ENCODE data around the gene PHF2. TPM values are rescaled to one million over a fixed set of nuclear protein-coding genes. Genes with fewer than 3 reads are reported as not detected.
A peak's percentile ranks its signal among the peaks of the same experiment; 100 is the strongest.

Gene PHF2
- total RNA-seq, 1 experiment from 2014 or later, result 10.3 TPM

DNA sequence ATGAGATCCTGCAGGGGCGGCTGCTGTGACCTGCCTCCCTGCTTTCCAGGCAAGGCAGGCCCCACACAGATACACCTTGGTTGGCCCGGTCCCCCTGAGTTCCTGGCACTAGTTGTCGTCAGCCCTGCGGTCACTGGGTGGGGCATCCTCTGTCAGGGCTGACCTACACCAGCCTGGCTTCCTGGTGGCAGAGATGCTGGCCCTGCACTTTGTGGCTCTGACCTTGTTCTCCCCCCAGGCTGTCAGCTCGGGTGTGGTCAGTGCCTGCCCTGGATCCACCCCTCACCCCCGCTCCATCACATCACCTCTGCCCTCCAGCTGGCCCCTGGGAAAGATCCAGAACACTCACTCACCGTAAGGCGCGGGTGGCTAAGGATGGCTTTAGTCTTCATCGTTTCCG lies 74.1 kb downstream of the PHF2 start:
- H3K9me3 ChIP-seq, result no peaks in the 10 kb centered on the region
- H3K4me1 ChIP-seq, result no peaks in the 10 kb centered on the region
- Mint-ChIP-seq H3K4me3 (ENCODE audit: unreplicated experiment) (no peak overlapping the region), H3K27me3 (ENCODE audit: insufficient read depth, unreplicated experiment) (no peaks in the 10 kb centered on the region), H3K36me3 (ENCODE audit: insufficient read depth, unreplicated experiment) (no peaks in the 10 kb centered on the region), H3K4me1 (ENCODE audit: low read depth, unreplicated experiment) (no peaks in the 10 kb centered on the region), H3K9me3 (ENCODE audit: unreplicated experiment) (no peaks in the 10 kb centered on the region), H3K27ac (ENCODE audit: unreplicated experiment) (no peak overlapping the region)
- BruUV-seq (replicated peaks), result no TSS peak
- TF ChIP-seq, protein P1, sequence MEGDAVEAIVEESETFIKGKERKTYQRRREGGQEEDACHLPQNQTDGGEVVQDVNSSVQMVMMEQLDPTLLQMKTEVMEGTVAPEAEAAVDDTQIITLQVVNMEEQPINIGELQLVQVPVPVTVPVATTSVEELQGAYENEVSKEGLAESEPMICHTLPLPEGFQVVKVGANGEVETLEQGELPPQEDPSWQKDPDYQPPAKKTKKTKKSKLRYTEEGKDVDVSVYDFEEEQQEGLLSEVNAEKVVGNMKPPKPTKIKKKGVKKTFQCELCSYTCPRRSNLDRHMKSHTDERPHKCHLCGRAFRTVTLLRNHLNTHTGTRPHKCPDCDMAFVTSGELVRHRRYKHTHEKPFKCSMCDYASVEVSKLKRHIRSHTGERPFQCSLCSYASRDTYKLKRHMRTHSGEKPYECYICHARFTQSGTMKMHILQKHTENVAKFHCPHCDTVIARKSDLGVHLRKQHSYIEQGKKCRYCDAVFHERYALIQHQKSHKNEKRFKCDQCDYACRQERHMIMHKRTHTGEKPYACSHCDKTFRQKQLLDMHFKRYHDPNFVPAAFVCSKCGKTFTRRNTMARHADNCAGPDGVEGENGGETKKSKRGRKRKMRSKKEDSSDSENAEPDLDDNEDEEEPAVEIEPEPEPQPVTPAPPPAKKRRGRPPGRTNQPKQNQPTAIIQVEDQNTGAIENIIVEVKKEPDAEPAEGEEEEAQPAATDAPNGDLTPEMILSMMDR (IDR thresholded peaks at IDR 0.05; ENCODE audit: insufficient read depth in 1 of 2, low read depth in 1 of 2, low read length in 1 of 2, severe bottlenecking in 1 of 2, unreplicated experiment in 1 of 2), result no peak
- no peaks in the 10 kb centered on the region; the same call in 1 of the 2 replicates for H3K36me3 ChIP-seq (ENCODE audit: control insufficient read depth, insufficient read depth, low read length)
- intact Hi-C loops (cut with micrococcal nuclease; ENCODE audit: unreplicated experiment), result no loop called here
- CTCF ChIA-PET, result no interaction called here
- POLR2A ChIA-PET, result no interaction called here
- DNase-seq, result peak in 1 of 2 experiments; percentile 17
- no peak overlapping the region for H3K4me3 ChIP-seq (ENCODE audit: low read depth, low read length)
- no peaks in the 10 kb centered on the region for H3K27me3 ChIP-seq (replicated peaks; ENCODE audit: control insufficient read depth, insufficient read depth, low read length)

DNA sequence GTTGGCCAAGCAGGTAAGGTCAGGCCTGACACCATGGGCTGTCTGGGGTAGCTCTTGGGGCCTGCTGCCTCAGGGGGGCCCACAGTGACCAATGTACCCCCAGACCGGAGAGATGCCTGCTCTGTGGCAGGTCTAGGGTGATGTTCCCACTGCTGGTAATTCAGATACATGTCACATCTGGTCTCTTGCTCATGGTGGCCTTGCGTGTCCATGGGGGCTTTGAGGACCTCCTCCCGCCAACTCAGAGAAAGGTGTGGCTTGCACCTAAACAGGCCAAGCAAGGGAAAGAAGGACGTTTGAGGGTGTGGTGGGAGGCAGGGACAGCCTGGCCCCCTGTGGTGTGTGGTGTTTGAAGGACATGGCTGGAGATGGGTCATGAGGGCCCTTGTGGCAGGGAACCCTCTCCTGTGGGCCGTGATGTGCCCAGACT lies 75.2 kb downstream of the PHF2 start:
- no peaks in the 10 kb centered on the region for H3K9me3 ChIP-seq
- no peak overlapping the region for H3K4me3 ChIP-seq (ENCODE audit: low read depth, low read length)
- ChIA-PET POLR2A (no interaction called here), CTCF (no interaction called here)
- Mint-ChIP-seq H3K27me3 (ENCODE audit: insufficient read depth, unreplicated experiment) (no peaks in the 10 kb centered on the region), H3K9me3 (ENCODE audit: unreplicated experiment) (no peaks in the 10 kb centered on the region), H3K36me3 (ENCODE audit: insufficient read depth, unreplicated experiment) (no peaks in the 10 kb centered on the region), H3K4me1 (ENCODE audit: low read depth, unreplicated experiment) (no peaks in the 10 kb centered on the region), H3K27ac (ENCODE audit: unreplicated experiment) (no peak overlapping the region), H3K4me3 (ENCODE audit: unreplicated experiment) (no peak overlapping the region)
- TF ChIP-seq, protein P1 (IDR thresholded peaks at IDR 0.05; ENCODE audit: insufficient read depth in 1 of 2, low read depth in 1 of 2, low read length in 1 of 2, severe bottlenecking in 1 of 2, unreplicated experiment in 1 of 2), result no peak
- peak in 1 of 2 experiments; percentile 7 for DNase-seq
- no TSS peak for BruUV-seq (replicated peaks)
- H3K27me3 ChIP-seq (replicated peaks; ENCODE audit: control insufficient read depth, insufficient read depth, low read length), result no peaks in the 10 kb centered on the region
- H3K36me3 ChIP-seq (ENCODE audit: control insufficient read depth, insufficient read depth, low read length), result no peaks in the 10 kb centered on the region; the same call in 1 of the 2 replicates
- no peaks in the 10 kb centered on the region for H3K4me1 ChIP-seq
- intact Hi-C loops (cut with micrococcal nuclease; ENCODE audit: unreplicated experiment), result no loop called here

DNA sequence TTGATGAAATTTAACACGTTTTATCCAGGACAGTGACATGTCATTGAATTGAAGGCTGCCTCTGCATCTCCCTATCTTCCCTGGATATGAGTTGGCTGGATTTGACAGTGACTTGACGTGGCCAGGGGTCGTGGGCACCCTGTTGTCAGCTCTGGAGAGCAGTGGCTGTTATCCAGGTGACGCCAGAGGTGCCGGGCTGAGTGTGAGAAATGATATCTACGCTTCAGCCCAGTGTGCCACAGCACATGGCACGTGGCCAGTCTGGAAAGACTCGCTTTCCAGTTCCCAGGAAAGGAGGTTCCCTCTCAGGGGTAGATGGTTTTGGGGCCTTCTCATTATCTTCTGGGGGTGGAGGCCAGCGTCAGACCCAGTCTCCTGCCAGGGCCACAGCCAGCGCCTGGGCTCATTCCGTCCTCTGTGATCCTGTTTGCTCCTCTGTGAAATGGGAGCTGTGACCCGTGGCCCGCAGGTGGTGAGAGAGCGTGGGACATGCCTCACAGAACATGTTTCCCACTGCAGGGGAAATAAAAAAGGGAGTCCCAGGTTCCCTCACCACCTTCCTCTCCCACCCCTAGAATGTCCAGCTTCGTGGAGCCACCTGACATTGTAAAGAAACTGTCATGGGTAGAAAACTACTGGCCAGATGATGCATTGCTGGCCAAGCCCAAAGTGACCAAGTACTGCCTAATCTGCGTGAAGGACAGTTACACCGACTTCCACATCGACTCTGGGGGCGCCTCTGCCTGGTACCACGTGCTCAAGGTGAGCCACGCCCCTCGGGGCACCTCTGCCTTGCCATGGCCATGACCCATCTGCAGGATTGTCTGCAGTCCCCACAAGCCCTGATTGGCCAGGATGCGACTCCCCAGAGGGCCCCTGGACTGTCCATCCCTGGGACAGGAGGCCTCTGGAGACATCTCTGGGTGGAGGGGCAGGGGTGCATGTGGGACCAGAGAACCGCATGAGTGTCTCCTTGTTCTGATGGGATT lies 76.5 kb downstream of the PHF2 start:
- ChIA-PET POLR2A (no interaction called here), CTCF (no interaction called here)
- Mint-ChIP-seq H3K4me1 (ENCODE audit: low read depth, unreplicated experiment) (no peaks in the 10 kb centered on the region), H3K27ac (ENCODE audit: unreplicated experiment) (no peak overlapping the region), H3K36me3 (ENCODE audit: insufficient read depth, unreplicated experiment) (no peaks in the 10 kb centered on the region), H3K27me3 (ENCODE audit: insufficient read depth, unreplicated experiment) (no peaks in the 10 kb centered on the region), H3K9me3 (ENCODE audit: unreplicated experiment) (no peaks in the 10 kb centered on the region), H3K4me3 (ENCODE audit: unreplicated experiment) (no peak overlapping the region)
- intact Hi-C loops (cut with micrococcal nuclease; ENCODE audit: unreplicated experiment), result no loop called here
- TF ChIP-seq, protein P1 (IDR thresholded peaks at IDR 0.05; ENCODE audit: insufficient read depth in 1 of 2, low read depth in 1 of 2, low read length in 1 of 2, severe bottlenecking in 1 of 2, unreplicated experiment in 1 of 2), result no peak
- Histone ChIP-seq H3K27me3 (replicated peaks; ENCODE audit: control insufficient read depth, insufficient read depth, low read length) (no peaks in the 10 kb centered on the region), H3K9me3 (no peaks in the 10 kb centered on the region), H3K36me3 (ENCODE audit: control insufficient read depth, insufficient read depth, low read length) (no peaks in the 10 kb centered on the region; the same call in 1 of the 2 replicates), H3K4me1 (no peaks in the 10 kb centered on the region), H3K4me3 (ENCODE audit: low read depth, low read length) (no peak overlapping the region)
- DNase-seq, result peak in 1 of 2 experiments; percentile 6
- BruUV-seq (replicated peaks), result no TSS peak
